NOMO-1 (cell line): ENCODE measurements around the gene IGFBP6.
A peak's percentile ranks its signal among the peaks of the same experiment; 100 is the strongest.

Experiments used
- DNase-seq, 2 experiments: peaks; one replicate each; lab custom pipeline; 2025; ENCODE audit not compliant: unreplicated experiment in 2 of 2; lab: John Stamatoyannopoulos, UW

IGFBP6 gene

GRCh38 chr12:53069621-53070410 lies 27.7 kb upstream of the IGFBP6 start:
- no peak for DNase-seq

GRCh38 chr12:53070877-53071492 lies 26.5 kb upstream of the IGFBP6 start:
- DNase-seq = no peak

GRCh38 chr12:53071591-53072551 lies 25.6 kb upstream of the IGFBP6 start:
- no peak for DNase-seq

GRCh38 chr12:53073881-53074280 lies 23.6 kb upstream of the IGFBP6 start:
- DNase-seq = no peak

- no peak for DNase-seq
Measured at GRCh38 chr12:53074283-53074998, 23.0 kb upstream of the IGFBP6 start.

- no peak for DNase-seq
Measured at GRCh38 chr12:53074999-53075370, 22.5 kb upstream of the IGFBP6 start.

GRCh38 chr12:53076461-53076860 lies 21.0 kb upstream of the IGFBP6 start:
- DNase-seq = no peak

GRCh38 chr12:53077030-53077429 lies 20.4 kb upstream of the IGFBP6 start:
- no peak for DNase-seq

GRCh38 chr12:53078425-53079225 lies 18.8 kb upstream of the IGFBP6 start:
- DNase-seq = no peak

GRCh38 chr12:53079226-53080117 lies 18.0 kb upstream of the IGFBP6 start, which contains the start of gene SPRYD3:
Gene SPRYD3, minus strand, starts transcription at chr12:53079390. Its CDS starts 57 bp downstream, at chr12:53079333.
- DNase-seq = peak; percentile 91 to 96

- DNase-seq = no peak
Measured at GRCh38 chr12:53082637-53083175, 14.8 kb upstream of the IGFBP6 start.

- no peak for DNase-seq
Measured at GRCh38 chr12:53086361-53086760, 11.1 kb upstream of the IGFBP6 start.

GRCh38 chr12:53090105-53090504 lies 7.4 kb upstream of the IGFBP6 start:
- DNase-seq = no peak

- DNase-seq = no peak
Measured at GRCh38 chr12:53090554-53090953, 6.9 kb upstream of the IGFBP6 start.

GRCh38 chr12:53091756-53092155 lies 5.7 kb upstream of the IGFBP6 start:
- no peak for DNase-seq

- peak; percentile 22 to 69 for DNase-seq
Measured at GRCh38 chr12:53093777-53094393, 3.6 kb upstream of the IGFBP6 start.

- no peak for DNase-seq
Measured at GRCh38 chr12:53094394-53094787, 3.1 kb upstream of the IGFBP6 start.
